Activated CD4-positive, alpha-beta T cell treated with anti-CD3 and anti-CD28 coated beads, Interleukin-2, amount 50 U/mL, for 1 hour (primary cell): ENCODE results near the gene TMEM9B.

Experiments used
- DNase-seq: peaks from one replicate; pipeline ENCODE4 v3.0.0-alpha.2; 2020

Gene TMEM9B

GRCh38 chr11:8928205-8928604, 36.0 kb downstream of the TMEM9B start:
- no peak for DNase-seq

- DNase-seq = no peak
Measured at GRCh38 chr11:8927233-8927632, 37.0 kb downstream of the TMEM9B start.

GRCh38 chr11:8926236-8926635, 38.0 kb downstream of the TMEM9B start:
- DNase-seq = no peak

- DNase-seq = no peak
Measured at GRCh38 chr11:8925711-8926110, 38.5 kb downstream of the TMEM9B start.

- DNase-seq = no peak
Measured at GRCh38 chr11:8922691-8923090, 41.6 kb downstream of the TMEM9B start.

GRCh38 chr11:8917157-8917825, 47.0 kb downstream of the TMEM9B start:
- no peak for DNase-seq

- DNase-seq = no peak
Measured at GRCh38 chr11:8914661-8915018, 49.6 kb downstream of the TMEM9B start.

GRCh38 chr11:8913961-8914660, 50.1 kb downstream of the TMEM9B start:
- peak; percentile 43 for DNase-seq

- peak; percentile 64 for DNase-seq
Measured at GRCh38 chr11:8911029-8911823, 53.0 kb downstream of the TMEM9B start, which contains the start of gene AKIP1. AKIP1 (plus strand) TSS chr11:8911189; CDS start chr11:8911450, 261 bp downstream.

- no peak for DNase-seq
Measured at GRCh38 chr11:8910649-8911026, 53.6 kb downstream of the TMEM9B start.

- DNase-seq = no peak
Measured at GRCh38 chr11:8908099-8908498, 56.1 kb downstream of the TMEM9B start.

- DNase-seq = no peak
Measured at GRCh38 chr11:8907116-8907515, 57.1 kb downstream of the TMEM9B start.

GRCh38 chr11:8905528-8906165, 58.6 kb downstream of the TMEM9B start:
- DNase-seq = no peak

GRCh38 chr11:8899119-8899753, 65.0 kb downstream of the TMEM9B start:
- DNase-seq = no peak
